ENCODE results near the gene MGMT.

DNA sequence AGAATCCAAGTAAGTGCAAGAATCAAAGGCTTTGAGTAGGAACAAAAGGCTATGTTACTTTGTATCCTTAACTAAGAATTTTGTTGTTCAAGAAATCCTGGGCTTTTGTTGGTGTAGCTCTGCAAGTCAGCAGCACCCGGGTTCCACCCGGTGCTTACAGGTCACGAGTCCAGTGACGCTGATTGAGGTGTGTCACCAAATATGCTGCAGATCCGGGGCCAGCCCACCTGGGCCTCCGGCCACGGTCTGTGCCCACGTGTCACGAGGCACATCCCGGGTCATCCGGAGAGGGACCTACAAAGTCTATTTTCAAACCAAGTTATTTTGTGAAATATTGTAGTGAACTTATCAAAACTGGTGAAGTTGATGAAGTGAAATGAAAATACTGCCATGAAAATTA, 103.1 kb downstream of the MGMT start:
- TF ChIP-seq, protein P1, sequence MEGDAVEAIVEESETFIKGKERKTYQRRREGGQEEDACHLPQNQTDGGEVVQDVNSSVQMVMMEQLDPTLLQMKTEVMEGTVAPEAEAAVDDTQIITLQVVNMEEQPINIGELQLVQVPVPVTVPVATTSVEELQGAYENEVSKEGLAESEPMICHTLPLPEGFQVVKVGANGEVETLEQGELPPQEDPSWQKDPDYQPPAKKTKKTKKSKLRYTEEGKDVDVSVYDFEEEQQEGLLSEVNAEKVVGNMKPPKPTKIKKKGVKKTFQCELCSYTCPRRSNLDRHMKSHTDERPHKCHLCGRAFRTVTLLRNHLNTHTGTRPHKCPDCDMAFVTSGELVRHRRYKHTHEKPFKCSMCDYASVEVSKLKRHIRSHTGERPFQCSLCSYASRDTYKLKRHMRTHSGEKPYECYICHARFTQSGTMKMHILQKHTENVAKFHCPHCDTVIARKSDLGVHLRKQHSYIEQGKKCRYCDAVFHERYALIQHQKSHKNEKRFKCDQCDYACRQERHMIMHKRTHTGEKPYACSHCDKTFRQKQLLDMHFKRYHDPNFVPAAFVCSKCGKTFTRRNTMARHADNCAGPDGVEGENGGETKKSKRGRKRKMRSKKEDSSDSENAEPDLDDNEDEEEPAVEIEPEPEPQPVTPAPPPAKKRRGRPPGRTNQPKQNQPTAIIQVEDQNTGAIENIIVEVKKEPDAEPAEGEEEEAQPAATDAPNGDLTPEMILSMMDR (conservative IDR thresholded peaks at IDR 0.05 in 1 of 2, IDR thresholded peaks at IDR 0.05 in 1 of 2; ENCODE audit: extremely low read depth in 1 of 2, insufficient read depth in 1 of 2, low read depth in 1 of 2, low read length in 2 of 2), result no peak
- TF ChIP-seq EZH2 (IDR thresholded peaks at IDR 0.05; ENCODE audit: borderline replicate concordance, low read length), result no peak
